GM18951 (cell line): Measurements from ENCODE around the gene SMARCAL1.

ENCODE experiments used
- POLR2A ChIP-seq: IDR thresholded peaks from 4 replicates; pipeline ENCODE4 v1.6.1; 2011; ENCODE audit warnings: mild to moderate bottlenecking; ENCODE audit not compliant: insufficient read length, insufficient read depth; ENCODE audit errors: extremely low read depth
- in situ Hi-C: fragments of 300-500 bp; cut with MboI; formaldehyde crosslinking; loops from one replicate; pipeline ENCODE4 v1.12.0; 2022; ENCODE audit warnings: low sequenced_read_pairs, mixed read lengths, inconsistent platforms; ENCODE audit not compliant: unreplicated experiment

Gene SMARCAL1

GRCh38 chr2:216426938-216427337 is 14.7 kb downstream of the SMARCAL1 start:
- in situ Hi-C loops, result no loop called here

GRCh38 chr2:216428618-216429350 is 16.5 kb downstream of the SMARCAL1 start:
- no peak for TF ChIP-seq POLR2A
- in situ Hi-C loops, result no loop called here

More at GRCh38 chr2:216426938-216427337, 14.7 kb downstream of the SMARCAL1 start:
- TF ChIP-seq POLR2A, result no peak

- in situ Hi-C loops, result no loop called here
- TF ChIP-seq POLR2A, result no peak
Observed at GRCh38 chr2:216429428-216429827, 17.1 kb downstream of the SMARCAL1 start.

GRCh38 chr2:216430811-216431530 is 18.7 kb downstream of the SMARCAL1 start:
- TF ChIP-seq POLR2A, result no peak
- in situ Hi-C loops, result no loop called here

- TF ChIP-seq POLR2A, result no peak
- in situ Hi-C loops, result no loop called here
Observed at GRCh38 chr2:216431531-216431856, 19.2 kb downstream of the SMARCAL1 start.

- in situ Hi-C loops, result no loop called here
- no peak for TF ChIP-seq POLR2A
Observed at GRCh38 chr2:216436383-216436782, 24.1 kb downstream of the SMARCAL1 start.

- in situ Hi-C loops, result no loop called here
- TF ChIP-seq POLR2A, result no peak
Observed at GRCh38 chr2:216441308-216442010, 29.2 kb downstream of the SMARCAL1 start.

GRCh38 chr2:216445501-216445900 is 33.2 kb downstream of the SMARCAL1 start:
- in situ Hi-C loops, result no loop called here
- TF ChIP-seq POLR2A, result no peak

- no peak for TF ChIP-seq POLR2A
- in situ Hi-C loops, result no loop called here
Observed at GRCh38 chr2:216446343-216446742, 34.1 kb downstream of the SMARCAL1 start.

- no peak for TF ChIP-seq POLR2A
- in situ Hi-C loops, result no loop called here
Observed at GRCh38 chr2:216447293-216447692, 35.0 kb downstream of the SMARCAL1 start.

GRCh38 chr2:216448829-216449228 is 36.5 kb downstream of the SMARCAL1 start:
- in situ Hi-C loops, result no loop called here
- no peak for TF ChIP-seq POLR2A

- no peak for TF ChIP-seq POLR2A
- in situ Hi-C loops, result no loop called here
Observed at GRCh38 chr2:216450346-216450745, 38.1 kb downstream of the SMARCAL1 start.

- TF ChIP-seq POLR2A, result no peak
- in situ Hi-C loops, result no loop called here
Observed at GRCh38 chr2:216450784-216451183, 38.5 kb downstream of the SMARCAL1 start.
